GM19240 (cell line): ENCODE data around the gene TTC28.
"Not testable (repeated sequence)": the region's sequence is repeated elsewhere in the genome, so short reads cannot be mapped to it uniquely, and the experiment has no call there.

Experiments used
- DNase-seq: peaks from one replicate; pipeline ENCODE4 v3.0.0; 2011; ENCODE audit warnings: low spot score; ENCODE audit not compliant: insufficient read length

Gene TTC28

DNA sequence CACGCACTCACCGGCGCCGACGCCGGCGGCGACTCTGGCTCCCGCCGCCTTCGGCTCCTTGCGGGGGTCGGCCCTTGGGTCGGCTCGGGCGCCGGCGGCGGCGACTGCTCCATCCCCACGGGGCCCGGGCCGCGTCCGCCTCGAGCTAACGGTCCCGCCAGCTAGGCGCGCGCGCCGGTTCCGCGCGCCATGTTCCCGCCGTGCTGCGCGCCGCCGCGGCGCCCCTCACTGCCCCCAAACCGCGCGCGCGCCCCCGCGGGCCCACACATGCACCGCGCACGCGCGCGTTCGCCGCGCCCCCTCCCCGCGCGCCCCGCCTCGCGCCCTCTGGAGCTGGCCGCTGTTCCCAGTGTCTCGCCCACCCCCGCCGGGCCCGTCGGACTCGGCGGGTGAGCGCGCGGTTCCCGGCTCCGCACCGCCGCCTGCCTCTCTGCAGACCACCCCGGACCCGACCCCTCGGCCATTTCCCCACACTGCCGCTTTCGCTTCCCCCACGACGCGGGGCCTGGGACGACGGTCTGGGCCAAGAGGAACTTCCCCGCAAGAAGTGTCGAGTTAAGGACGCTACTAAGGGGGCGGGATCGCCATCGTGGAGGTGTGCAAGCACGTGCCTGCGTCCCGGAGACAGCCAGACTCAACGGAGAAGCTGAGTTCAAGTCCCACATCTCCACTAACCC is at the start of gene TTC28:
Gene TTC28, minus strand, starts transcription at position 230 of the 677 bp plus-strand sequence. Its CDS starts 117 bp downstream, at position 113.
- DNase-seq, result not testable (repeated sequence)

DNA sequence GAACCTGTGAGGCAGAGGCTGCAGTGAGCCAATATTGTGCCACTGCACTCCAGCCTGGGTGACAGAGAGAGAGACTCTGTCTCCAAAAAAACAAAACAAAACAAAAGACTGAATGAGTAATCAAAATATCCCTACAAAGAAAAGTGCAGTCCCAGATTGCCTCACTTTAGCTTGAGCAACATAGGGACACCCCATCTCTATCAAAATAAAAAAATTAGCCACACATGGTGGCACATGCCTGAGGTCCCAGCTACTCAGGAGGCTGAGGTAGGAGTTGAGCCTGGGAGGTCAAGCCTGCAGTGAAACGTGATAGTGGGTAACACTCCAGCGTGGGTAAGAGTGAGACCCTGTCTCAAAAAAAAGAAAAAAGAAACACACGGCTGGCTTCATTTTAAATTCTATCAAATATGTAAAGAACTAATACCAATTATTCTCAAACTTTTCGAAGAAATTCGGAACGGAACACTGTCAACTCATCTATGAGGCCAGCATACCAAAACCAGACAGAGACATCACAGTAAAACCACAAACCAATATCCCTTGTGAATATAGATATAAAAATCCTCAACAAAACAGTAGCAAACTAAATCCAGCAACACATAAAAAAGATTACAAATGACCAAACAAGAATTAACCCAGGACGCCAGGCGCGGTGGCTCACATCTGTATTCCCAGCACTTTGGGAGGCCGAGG is 49.1 kb upstream of the TTC28 start:
- no peak for DNase-seq

DNA sequence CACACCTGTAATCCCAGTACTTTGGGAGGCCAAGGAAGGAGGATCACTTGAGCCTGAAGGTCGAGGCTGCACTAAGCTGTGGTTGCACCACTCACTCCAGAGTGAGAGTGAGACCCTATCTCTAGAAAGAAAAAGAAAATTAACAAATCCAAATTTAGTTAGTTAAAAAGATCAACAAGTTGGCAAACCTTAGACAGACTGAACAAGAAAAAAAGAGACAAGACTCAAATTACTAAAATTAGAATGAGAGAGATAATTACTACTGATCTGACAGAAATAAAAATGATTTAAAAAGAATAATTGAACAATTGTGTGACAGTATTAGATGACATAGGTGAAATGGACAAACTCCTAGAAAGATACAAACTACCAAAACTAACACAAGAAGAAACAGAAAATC is 48.4 kb upstream of the TTC28 start:
- DNase-seq, result no peak

DNA sequence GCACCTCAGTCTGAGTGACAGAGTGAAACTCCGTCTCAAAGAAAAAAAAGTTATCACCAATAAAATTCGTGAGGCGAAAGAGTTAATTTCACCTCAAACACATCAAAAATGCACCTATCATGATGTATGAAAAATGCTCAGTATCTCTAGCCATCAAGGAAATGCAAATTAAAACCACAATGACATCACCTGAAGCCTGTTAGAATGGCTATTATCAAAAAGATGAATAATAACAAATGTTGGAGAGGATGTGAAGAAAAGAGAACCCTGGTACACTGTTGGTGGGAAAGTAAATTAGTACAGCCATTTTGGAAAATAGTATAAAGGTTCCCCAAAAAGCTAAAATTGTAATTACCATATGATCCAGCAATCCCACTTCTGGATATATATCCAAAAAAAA is 38.4 kb upstream of the TTC28 start:
- no peak for DNase-seq

DNA sequence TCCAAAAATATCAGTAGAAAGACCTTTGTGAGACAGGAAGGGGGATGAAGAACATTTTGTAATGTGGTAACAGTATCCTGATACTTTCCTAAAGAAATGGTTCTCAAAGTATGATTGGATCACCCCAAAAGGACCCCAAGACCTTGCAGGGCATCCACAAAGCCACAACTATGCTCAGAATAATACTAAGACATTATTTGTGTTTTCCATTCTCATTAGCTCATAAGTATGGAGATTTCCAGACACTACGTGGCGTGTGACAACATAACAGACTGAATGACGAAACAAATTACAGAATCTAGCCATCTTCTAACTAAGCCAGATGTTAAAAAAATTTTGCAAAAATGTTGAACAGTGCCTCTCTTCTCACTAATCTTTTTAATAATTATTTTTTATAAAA is 37.0 kb upstream of the TTC28 start:
- no peak for DNase-seq

DNA sequence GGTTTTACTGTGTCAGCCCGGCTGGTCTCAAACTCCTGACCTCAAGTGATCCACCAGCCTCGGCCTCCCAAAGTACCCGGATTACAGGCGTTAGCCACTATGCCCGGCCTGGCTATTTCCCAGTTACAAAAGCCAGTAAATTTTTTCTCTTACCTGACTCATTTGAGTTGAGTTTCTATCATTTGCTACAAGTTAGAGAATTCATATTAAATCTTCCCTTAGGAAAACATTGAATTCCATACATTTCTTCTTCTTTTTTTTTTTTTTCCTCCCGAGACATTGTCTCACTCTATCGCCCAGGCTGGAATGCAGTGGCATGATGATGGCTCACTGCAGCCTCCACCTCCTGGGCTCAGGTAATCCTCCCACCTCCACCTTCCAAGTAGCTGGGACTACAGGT is 36.0 kb upstream of the TTC28 start:
- DNase-seq, result no peak

DNA sequence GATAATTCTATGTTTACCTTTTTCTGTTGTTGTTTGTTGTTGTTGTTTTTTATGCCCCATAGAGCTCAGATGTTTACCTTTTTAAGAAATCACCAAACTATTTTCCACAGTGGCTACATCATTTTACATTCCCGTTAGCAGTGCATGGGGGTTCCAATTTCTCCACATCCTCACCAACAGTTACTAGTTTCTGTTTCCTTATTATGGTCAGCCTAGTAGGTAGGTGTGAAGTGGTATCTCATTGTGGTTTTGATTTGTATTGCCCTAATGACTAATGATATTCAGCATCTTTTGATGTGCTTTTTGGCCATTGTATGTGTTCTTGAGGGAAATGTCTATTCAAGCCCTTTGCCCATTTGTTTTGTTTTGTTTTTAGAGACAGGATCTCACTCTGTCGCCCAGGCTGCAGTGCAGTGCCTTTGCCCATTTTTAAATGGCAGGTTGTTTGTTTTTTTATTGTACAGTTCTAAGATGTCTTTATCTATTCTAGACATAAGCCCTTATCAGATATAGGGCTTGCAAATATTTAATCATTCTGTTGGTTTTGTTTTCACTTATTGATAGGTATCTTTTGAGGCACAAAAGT is 34.5 kb upstream of the TTC28 start:
- no peak for DNase-seq

DNA sequence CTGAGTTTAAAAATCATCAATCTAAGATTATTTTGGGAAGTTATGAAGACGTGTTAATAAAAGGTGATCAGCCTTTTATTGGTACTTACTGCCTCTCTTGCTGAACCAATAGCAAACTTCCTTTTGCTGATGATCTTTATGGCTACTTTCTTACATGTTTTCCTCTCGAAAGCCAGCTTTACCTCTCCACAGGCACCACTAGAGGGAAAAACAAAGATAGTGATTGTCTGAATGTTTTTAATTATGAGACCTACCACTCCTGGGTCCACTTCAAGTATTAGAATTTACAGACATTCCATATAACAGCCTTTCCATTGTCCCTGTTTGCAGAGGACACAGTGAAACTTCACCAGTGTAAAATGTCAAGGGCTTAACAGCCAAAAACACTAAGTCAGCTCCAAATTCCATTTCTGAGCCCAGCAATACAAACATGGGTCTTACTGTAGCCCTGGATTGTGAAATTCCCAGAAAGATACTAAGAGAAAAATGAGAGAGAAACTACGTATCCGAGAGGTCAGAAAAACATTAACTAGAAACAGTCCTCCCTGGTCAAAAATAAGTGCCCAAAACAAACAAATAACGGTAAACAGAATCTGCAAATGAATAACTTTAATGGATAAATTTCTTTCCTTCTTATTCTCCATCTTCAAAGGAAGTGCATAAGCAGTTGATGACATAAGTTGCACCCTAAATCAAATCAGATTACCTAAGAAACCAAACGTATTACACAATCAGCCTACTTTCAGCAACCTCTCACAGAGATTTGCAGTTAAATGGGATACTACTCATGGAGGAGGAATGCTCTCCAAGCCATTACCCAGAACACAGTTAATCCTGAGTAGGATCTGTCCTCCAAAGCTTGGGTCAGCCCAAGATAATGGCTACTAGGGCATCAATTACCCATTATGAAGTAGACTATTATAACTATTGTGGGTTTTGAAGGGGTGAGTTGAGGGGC is 32.5 kb upstream of the TTC28 start:
- no peak for DNase-seq

DNA sequence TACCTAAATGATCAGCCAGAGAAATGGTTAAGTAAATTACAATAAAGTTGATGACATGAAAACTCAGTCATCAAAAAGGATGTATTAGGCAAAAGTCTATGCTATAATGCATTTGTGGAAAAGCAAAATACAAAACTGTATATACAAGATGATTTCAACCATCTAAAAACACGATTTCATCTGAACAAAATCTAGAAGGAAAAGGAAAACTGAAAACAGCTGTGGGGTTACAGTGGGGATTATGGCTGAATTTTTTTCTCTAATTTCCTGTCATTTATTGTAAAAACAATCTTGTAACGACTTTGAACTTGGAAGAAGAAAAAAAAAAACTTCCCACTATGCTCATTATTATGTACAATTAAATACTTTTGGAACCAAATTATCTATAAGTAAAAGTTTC is 31.7 kb upstream of the TTC28 start:
- DNase-seq, result no peak

DNA sequence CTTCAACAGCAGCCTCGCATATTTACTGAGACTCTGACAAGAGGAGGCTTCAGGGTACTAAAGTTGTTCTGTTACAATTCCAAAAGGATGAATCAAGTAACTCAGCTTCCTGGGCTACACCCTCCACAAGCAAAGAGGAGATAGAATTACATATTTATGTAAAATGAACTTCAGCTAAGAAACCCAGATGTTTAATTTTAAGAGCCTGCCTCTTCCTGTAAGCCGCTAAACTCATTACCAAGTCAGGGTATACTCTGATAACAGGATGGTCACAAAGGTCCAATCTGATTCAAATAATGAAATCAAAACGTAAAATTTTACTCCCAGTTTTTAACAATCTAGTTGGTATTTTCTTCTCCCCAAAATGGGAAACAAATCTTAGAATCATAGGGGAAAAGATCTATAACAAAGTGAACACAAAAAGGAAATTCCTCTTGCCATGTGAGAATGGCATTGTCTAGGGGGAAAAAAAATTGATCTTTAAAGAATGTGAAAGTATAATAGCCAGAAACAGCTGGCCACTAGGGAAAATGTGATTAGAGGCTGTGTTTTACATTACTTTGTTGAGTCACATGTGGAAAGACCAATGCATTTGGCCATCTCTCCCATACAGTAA is 31.0 kb upstream of the TTC28 start:
- no peak for DNase-seq

DNA sequence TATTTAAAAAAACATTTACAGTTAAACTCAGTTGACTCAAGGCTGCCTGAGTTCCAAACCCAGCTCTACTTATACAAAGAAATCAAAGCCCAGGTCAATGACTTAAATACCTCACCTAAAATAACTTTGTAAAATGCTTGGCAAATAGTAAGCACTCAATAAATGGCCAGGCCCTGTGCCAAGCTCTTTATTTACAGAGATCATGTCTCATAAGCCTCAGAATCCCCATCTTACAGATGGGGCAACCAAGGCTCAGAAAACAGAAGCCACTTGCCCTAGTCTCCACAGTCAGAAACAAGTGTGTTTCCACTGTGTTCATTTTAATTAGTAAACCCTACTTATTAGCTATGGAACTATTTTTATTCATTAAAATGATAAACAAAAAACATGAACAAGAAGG is 30.5 kb upstream of the TTC28 start:
- no peak for DNase-seq

DNA sequence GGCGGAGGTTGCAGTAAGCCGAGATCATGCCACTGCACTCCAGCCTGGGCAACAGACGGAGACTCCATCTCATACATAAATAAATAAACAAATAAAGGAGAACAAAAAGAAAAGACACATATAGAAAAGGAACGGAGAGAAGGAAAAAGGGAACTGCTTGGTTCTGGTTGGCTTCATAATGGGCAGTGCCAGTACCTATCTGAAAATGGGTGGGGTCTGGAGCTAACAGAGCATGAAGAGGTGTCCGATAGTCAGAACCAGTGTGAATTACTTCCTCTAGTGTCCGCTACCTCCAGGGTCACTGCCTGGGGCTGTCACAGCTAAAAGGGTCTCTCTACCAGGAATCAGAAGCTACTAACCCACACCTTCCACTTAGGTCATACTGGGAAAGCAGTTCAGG is 27.2 kb upstream of the TTC28 start:
- DNase-seq, result no peak

DNA sequence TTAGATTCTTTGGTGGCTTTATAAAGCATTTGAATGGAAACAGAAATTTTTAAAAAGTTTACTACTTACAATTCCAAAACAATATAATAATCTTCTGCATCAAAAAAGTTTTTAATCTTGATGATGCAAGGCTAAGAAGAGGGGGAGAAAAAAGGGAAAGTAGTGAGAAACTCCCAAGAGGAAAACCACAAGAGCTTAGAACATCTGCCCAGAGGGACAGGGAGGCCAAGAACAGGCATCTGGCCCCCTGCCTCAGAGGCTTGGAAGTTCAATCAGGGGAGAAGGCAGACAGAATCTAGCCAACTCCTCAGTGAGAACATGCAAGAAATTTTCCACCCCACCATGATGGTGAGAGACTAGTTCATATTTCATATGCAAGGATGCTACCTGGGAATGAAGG is 23.8 kb upstream of the TTC28 start:
- no peak for DNase-seq

DNA sequence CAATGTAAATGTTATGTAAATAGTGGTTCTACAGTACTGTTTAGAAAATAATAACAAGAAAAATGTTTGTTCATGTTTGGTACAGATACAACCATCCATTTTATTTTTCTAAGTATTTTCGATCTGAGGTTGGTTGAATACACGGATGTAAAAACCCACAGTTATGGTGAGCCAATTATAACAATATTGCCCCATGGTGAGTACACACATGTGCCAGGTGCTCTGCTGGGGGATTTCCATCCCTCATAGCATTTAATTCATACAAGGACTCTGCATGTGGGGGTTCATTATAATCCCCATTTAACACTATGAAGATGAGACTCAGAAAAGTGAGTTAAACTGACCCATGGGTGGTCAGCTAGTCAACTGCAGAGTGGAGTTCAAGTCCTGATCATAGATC is 23.3 kb upstream of the TTC28 start:
- no peak for DNase-seq

DNA sequence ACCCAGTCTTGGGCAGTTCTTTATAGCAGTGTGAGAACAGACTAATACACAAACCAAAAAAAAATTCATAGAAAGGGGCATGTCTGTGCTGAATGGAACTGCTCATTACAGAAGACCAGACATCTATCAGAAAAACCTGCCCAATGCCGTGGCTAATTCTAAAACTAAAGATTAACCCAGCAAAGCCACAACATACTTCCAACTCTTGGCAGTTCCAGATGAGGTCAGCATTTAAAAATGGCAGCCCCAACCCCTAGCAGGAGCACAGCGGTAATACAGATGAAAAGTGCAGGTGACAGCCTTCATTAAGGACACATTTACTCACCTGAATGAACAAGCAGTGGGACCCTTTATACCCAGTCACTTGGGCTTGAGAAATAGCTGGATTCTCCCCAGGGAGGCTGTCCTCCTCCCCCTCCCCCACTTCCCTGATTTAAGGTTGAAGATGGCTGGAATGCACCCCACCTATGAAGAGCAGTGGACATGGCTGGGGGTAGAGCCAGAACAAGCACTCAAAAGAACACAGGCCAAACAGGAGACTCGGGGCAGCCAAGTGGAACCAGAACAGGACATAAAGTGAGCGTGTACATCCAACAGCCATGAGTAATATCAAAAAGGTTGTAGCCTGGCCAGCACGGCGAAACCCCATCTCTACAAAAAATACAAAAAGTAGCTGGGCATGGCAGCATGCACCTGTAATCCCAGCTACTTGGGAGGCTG is 13.6 kb upstream of the TTC28 start:
- DNase-seq, result not testable (repeated sequence)

DNA sequence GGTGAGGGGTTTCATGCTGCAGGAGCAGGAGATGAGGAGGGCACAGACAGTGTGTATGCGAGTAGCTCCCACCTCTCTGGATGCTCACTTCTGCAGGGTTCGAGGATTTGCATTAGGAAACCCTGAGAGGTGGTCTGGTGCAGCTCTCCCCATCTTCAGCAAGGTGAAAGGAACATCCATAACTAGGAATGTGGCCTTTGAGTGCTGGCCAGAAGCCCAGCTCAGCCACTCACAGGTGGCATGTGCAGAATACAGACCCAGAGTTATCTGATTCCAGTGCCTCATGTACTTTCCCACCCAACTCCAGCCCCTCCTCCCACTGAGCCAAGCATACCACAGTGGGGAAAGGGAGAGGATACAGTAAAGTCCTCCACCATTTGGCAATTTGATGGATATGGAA is 10.2 kb upstream of the TTC28 start:
- DNase-seq, result not testable (repeated sequence)

DNA sequence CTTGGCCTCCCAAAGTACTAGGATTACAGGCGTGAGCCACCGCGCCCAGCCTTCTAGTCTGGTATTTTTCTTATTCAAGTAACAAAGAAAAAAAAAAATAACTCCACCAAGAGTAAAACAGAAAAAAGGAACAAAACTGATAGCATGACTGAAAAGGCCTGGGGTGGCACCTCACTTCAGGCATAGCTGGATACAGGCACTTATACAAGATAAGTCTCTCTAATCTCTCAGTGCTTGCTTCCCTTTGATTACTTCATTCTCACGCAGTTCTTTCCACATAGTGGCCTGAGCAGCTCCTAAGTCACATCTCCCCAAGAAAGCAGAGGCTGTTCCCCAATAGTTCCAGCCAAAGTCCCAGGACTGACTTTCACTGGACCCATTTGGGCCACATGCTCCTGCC is 3.3 kb upstream of the TTC28 start:
- DNase-seq, result not testable (repeated sequence)

DNA sequence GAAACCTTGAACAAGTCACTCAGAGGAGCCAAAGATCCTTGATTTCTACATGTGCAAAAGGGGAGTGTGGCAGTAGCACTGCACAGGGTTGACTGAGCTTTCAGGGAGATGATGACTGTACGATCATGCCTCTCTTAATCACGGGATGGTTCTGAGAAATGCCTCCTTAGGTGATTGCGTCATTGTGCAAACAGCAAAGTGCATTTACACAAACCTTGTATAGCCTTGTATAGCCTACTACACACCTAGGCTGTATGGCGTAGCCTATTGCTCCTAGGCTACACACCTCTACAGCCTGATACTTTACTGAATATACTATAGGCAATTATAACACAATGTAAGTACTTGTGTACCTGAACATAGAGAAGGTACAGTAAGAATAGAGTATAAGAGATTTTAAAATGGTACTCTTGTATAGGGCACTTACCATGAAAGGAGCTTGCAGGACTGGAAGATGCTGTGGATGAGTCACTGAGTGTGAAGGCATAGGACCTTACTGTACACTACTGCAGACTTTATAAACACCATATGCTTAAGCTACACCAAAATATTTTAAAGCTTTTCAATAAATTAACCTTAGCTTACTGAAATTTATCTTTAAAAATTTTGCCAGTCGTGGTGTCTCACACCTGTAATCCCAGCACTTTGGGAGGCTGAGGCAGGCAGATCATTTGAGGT is 1.3 kb upstream of the TTC28 start:
- DNase-seq, result not testable (repeated sequence)

DNA sequence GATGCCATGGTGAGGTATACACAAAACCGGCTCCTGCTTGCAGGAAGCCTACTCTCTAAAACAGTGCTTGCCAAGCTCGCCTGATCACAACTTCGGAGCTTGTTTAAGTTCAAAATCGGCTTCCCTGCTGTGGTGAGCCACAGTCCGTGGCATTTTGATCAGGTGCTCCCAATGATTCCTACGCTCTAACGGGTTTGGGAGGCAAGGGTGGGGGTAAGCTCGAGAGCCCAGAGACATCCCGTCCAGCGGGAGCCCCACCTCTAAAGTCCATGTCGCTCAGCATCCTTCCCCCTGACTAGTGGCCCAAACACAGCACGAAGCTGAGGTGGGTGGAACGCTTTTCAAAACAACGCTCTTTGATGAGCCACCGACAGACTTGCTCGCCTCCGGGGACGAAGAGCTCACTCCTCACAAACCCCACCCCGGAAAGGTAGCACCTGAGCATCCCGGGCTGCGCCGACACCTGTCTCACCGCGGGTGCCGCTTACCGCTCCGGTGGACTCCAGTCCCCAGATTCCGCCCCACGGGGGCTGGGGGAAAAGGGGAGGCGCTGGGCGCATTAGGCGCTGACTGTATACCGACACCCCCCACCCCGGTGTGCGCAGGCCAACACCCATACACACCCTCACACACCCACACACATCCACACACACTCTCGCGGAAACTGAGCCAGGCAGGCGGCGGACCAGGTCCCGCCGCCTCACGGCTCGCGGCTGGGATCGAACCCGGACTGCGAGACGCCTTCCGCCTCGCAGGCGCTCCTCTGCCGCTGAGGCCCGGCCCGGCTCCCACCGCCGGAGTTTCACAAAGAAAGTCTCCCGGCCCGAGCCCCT is 646 bp downstream of the TTC28 start:
- not testable (repeated sequence) for DNase-seq
